Measurements from ENCODE around the gene FBXO28.
"Not testable (repeated sequence)": the region's sequence is repeated elsewhere in the genome, so short reads cannot be mapped to it uniquely, and the experiment has no call there.

Gene FBXO28

DNA sequence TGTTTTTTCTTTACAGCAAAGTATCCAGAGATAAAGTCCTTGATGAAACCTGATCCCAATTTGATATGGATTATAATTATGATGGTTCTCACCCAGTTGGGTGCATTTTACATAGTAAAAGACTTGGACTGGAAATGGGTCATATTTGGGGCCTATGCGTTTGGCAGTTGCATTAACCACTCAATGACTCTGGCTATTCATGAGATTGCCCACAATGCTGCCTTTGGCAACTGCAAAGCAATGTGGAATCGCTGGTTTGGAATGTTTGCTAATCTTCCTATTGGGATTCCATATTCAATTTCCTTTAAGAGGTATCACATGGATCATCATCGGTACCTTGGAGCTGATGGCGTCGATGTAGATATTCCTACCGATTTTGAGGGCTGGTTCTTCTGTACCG is 75.7 kb downstream of the FBXO28 start:
- no peak for DNase-seq (ENCODE audit: low read depth)

DNA sequence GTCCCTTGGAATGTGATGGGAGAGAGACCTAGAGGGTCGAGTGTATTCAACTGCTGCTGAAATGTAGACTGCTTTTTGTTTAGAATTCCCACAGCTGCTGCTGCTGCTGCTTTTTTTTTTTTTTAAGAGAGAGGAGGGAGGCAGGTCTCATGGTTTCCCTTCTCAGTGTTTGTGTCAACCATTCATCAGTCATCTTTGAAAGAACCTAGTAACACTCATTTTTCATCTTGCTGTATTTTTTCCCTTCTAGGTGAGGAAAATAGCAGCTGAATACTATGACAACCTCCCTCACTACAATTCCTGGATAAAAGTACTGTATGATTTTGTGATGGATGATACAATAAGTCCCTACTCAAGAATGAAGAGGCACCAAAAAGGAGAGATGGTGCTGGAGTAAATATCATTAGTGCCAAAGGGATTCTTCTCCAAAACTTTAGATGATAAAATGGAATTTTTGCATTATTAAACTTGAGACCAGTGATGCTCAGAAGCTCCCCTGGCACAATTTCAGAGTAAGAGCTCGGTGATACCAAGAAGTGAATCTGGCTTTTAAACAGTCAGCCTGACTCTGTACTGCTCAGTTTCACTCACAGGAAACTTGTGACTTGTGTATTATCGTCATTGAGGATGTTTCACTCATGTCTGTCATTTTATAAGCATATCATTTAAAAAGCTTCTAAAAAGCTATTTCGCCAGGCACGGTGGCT is 78.3 kb downstream of the FBXO28 start:
- DNase-seq (ENCODE audit: low read depth): no peak

DNA sequence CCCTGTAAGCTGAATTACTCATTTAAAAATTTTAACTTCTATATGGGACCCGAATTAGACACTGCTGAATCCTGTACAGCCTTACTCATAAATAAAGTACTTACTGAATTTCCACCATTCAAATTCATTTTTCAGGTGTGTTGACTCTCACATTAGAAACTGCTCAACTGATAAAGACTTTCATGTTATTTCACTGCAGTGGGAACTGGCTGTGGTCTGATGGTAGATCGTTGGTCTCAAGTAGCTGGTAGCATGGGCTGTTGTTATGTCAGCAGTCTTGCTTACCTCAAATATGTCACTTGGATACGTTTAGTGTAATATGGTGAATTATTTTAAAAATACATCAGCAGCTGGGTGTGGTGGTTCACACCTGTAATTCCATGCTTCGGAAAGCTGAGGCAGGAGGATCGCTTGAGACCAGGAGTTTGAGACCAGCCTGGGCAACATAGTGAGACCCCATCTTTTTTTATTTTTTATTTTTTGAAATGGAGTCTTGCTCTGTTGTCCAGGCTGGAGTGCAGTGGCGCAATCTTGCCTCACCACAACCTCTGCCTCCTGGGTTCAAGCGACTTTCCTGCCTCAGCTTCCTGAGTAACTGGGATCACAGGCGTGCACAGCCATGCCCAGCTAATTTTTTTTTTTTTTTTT is 79.5 kb downstream of the FBXO28 start:
- DNase-seq (ENCODE audit: low read depth): no peak

DNA sequence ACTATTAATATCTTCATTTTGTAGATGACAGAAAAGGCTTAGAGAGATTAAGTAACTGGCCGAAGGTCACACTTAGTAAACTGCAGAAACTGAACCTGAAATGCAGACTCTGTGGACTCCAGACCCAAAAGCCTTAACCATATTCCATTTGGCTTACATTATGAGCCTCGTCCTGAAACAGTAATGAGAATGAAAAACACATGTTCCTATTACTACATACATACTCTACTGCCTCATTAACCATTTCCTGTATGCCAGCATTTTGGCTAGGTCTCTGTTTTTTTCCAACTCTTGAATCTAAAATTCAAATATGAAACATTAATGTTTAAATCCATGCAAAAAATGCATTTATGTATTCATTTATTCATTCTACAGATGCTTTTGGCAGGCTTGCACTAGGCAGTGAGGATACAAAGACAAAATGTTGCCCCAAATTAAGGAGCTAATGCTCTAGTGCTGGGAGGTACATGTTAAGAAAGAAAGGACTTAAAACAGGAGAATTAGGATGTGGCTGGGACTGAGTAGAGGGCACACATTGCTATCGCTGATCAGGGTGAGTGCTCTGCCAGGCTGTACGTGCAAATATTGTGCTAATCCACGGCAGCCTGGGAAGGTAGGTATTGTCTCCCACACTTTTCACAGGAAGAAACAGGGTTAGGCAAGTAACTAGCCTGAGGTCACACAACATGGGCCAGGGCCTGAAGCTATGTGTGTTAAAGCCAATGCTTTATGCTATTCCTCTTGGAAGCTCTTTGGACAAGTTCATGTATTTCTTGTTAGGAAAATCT is 83.1 kb downstream of the FBXO28 start:
- DNase-seq (ENCODE audit: low read depth): no peak

DNA sequence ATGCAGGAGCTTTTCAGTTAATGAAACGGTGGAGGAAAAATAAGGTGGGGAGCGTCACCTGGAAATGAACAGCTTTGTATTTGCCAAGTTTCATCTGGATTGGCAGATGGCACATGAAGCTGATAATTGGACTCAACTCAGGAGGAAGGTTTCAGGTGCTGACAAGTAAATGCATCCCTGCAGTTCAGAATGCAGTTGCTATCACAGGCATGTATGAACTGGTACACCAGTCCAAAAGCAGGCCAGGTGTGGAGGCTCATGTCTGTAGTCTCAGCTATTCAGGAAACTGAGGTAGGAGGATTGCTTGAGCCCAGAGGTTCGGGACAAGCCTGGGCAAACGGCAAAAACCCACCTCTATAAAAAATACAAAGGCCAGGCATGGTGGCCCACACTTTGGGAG is 84.7 kb downstream of the FBXO28 start:
- DNase-seq (ENCODE audit: low read depth): no peak

DNA sequence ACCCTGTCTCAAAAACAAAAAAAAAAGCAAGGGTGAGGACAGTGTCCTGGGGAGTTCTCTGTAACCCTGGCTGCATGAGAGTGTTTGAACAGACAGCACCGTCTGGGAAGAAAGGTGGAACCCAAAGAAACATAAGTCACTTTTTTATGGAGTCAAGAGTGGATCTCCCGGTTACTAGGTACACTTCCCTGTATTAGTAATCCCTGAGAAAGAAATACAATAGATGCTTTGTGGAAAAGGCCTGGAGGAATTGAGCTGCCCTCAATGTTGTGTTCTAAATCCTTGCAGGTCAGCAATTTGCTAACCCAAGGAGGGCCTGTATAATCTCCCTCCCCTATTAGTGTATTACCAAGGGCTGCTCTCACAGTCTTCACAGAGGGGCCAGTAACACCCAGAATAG is 85.8 kb downstream of the FBXO28 start:
- DNase-seq (ENCODE audit: low read depth): no peak

DNA sequence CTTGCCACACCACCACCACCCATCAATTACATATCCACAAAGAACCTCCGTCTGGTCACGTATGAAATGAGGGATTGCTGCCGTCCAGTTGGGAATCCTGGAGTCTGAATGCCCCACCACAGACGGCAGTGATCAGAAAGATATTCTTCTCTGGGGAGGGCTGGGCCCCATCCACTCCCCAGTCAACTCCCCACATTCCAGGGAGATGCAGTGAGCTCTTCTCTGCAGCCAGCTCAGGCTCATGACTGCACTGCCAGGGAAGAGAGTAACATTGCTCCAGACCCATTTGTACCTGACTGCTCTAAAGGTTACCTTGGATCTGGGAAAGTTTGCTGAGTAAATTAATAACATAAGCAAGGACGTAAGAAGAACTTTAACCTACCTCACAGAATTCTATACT is 87.5 kb downstream of the FBXO28 start:
- DNase-seq (ENCODE audit: low read depth): no peak

DNA sequence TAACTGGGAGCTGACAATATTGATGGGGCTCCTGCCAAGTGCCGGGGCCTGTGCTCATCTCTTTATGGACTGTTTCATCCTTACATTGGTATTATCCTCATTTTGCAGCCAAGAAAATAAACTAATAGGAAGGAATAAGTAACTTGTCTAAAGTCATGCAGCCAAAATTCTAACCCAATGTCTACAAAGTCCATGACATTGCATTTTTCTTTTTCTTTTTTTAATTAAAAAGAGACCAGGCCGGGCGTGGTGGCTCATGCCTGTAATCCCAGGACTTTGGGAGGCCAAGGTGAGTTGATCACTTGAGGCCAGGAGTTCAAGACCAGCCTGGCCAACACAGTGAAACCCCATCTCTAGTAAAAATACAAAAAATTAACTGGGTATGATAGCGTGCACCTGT is 87.9 kb downstream of the FBXO28 start:
- DNase-seq (ENCODE audit: low read depth): no peak

DNA sequence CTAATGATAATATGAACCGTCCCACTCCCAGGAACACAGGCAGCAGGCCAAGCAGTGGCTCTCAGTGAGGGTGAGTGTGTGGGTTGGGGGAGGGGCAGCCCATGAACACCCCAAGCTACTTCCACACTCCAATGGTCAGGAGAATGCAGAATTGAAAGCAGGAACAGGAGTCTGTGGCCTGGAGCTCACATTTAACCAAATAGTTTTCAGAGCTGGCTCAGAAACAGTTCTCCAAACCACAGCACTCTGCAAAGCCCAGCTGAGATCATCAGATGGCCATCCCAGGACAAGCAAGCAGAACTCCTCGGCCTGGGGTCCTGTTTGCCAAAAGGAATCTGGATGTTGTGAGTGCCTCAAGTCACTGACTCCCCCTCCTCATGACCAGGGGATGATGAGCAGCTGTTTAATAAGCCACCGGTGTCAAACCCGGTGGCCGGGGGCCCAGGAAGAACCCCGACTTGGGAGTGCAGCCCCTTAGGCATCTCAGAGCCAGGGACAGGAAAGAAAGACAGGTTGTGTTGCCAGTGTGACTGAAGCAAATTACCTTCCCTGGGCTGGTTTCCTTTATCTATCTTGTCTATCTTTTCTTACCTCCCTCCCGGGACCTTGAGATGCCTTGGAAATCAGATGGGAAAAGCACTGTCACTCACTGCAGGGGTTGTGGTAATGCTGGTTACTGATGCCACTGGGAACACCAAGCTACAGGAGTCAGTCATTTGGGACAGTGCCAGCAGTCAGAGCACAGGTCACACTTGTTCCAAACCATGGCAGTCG is 89.5 kb downstream of the FBXO28 start:
- no peak for DNase-seq (ENCODE audit: low read depth)

DNA sequence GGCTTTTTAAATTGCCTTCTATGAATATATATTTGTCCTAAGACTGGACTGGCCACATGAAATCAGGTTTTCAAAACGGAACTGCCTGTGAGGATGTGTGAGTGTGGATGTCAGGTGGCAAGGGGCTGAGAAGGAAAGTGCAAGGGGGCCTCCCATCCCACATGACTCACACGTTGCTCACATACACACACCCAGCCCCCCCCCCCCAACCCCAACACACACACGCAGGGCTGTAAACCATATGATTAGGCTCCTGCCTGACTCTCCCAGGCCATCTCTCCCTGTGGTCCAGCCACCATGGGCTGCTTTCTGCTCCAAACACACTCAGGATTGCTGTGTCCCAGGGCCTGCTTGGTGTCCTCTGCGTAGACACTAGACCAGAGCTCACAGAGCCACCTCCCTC is 91.5 kb downstream of the FBXO28 start:
- DNase-seq (ENCODE audit: low read depth): no peak

DNA sequence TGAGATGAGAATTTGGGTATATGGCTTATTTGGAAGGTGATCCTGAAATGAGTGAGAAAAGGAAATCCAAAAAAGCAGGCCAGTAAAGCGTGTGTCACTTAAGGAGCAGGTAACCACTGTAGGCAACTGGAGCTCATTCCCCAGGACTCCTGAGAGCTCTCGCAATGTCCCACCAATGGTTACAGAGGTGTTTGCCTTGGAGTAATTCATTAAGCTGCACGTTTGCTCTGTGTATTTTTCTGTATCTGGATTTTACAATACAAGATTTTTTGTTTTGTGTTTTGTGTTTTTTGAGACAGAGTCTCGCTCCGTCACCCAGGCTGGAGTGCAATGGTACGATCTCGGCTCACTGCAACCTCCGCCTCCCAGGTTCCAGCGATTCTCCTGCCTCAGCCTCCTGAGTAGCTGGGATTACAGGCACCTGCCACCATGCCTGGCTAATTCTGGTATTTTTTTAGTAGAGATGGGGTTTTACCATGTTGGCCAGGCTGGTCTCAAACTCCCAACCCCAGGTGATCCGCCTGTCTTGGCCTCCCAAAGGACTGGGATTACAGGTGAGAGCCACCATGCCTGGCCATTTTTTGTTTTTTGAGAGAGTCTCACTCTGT is 92.1 kb downstream of the FBXO28 start:
- DNase-seq (ENCODE audit: low read depth): not testable (repeated sequence)

DNA sequence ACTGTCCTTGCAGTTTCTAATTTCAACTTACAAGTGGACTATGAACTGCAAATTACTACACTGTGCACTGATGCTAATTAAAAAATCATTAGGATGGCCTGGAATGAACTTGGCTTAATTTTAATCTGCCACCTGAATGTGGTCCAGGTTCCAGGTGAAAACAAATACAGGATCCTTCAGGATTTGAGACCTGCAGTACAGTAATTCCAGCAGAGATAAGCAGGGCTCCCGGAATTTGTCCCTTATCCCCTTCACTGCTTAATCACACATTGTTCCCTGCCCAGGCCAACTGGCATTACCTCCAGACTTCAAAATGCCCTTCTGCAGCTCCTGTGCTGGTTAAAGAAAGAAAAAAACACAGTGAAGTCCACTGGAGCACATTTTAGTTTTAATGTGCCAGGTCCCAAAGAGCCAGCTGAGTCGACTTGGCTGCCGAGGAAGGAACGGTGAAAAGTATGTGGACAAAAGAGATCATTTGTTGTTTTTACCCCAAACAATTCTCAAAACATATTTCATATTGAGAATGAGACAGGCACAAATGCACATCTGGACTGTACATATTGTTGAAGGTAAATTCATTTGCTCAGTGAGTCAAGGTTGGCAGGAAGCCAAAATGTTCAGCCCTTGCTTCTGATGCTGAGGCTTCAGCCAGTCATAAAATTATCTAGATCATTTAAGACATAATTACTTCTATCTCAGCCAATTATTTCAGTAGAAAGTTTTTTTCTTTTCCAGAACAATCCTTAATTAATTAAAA is 97.5 kb downstream of the FBXO28 start:
- no peak for DNase-seq (ENCODE audit: low read depth)
